ENCODE data around the gene NOS3.

Gene NOS3

DNA sequence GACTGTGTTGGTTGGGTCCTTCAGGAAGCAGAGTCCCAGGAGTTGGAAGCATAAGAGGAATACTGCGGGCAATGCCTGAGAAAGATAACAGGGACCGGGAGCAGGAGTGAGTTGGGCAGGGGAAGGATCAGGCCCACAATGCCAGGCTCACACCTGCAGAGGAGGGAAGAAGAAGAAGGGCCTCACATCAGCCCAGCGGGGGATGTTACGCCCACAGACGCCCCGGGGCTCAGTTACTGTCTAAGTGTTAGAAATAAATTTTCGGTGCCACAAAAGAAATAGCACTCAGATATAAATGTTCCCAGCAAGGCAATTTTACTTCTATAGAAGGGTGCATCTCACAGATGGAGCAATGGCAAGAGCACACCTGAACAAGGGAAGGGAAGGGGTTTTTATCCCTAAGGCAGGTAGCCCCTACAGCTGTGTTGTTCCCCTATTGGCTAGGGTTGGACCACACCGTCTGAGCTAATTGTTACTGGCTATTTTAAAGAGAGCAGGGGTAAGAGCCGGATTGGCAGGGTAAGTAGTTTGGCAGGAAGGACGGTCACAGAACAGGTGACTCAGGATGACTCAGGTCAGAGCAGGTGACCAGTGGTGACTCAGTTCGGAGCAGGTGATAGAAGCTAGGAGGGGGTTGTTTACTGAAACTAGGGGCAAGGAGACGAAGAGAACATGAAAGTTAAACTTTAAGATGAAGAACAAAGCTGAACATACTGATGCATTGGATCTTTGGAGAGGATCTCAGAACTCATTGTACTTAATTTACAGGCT lies at the start of gene NOS3:
NOS3 (plus strand) TSS at position 602 of the 771 bp plus-strand sequence. CDS start 2,787 bp downstream, outside the sequence.
- DNase-seq: no peak

DNA sequence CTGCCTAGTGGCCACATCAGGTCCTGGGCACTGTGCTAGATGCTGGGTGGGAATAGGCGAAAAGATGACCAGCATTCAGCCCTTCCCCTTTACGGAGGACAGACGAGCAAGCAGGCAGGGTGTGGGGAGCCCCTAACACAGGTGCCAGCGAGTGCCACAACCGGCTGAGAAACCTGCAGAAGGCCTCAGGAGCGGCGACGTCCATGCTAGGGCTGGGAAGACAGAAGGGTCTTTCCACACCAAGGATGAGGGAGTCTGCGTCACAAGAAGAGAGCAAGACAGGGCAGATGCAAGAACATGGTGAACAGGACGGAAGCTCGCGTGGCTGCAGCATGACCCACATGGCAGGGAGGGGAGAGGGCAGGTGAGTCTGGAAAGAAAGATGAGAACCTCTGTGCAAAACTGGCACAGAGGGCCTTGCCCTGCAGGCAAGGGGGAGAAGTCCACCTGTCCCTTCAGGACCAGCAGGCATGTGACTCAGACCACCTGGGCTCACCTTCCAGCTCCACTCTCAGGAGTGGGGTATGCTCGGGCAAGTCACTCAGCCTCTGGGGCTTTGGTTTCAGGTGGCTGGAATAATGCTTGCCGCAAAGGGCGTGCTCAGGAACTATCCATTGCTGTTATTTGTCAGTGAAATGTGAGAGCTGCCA lies 49.3 kb upstream of the NOS3 start:
- DNase-seq: no peak

DNA sequence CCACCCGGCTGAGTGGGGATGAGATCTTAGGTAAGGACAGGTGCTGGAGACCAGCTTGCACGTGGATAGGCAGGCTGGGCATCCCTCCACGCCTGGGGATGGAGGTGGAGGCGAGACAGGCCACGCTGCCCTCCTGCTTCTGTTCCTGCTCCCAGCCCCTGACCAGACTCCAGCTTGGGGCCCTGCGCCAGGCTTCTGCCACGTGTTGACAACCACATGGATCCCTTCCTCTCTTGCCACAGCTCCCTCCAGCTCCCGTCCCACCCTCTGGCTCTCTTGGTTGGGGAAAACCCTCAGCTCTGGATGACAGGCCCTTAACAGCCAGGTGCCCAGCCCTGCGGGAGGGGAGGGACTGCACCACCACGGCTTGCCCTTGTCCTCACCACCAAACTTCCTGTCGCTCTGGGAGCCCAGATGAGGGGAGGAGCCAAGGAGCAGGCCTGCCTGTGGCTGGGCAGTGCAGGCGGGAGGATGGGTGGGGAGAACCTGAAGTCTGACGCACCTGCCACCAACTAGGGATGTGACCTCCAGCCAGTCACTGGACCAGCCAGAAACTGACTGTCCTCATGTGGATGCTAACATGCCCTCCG lies 48.7 kb upstream of the NOS3 start:
- DNase-seq: no peak

DNA sequence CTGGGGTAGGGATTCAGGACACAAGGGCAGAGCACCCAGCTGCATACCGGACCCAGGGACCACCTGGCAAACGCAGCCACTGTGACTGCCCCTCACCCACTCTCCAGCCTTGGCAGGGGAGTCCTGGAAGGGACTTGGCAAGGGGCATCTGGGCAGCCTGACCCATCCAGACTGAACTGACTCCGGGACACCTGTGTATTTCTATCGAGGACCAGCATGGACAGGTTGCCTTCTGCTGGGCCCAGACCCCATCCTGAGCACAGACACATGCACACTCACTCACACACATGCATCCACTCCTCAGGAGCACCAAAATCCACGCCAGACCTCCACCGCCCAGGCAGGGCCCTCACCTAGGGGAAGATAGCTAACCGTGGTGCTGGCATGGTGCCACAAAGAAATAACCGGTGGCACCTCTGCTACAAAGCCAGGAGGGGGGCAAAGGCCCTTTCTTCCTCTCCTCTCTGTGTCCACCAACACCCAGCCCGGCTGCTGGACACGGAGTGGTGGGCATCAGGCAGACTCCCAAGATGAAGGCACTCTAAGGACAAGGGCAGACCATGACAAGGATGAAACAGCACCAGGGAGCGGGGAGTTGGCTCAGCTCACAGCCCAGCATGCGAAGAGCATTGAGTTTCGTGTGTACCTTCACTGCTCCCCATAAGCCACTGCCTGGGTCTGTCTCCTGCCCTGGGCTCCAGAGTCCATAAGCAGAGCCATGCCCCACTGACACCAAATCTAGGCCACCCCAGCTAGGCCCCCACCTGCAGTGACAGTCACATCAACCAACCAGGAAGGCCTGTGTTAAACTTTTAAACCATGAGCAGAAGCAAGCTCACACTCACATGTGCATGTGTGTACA lies 48.0 kb upstream of the NOS3 start:
- no peak for DNase-seq

DNA sequence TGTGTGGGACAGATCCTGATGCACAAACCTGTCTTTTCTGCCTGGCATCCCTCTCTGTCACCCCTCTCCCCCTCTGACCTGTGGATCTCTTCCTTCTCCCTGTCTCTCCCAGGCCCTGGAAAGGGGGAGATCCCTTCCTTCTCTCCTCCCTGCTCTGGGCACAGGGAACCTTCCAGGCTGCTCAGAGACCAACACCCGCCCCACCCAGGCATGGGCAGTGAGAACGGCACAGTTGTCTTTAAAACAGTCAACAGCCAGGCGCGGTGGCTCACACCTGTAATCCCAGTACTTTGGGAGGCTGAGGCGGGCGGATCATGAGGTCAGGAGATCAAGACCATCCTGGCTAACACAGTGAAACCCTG lies 47.4 kb upstream of the NOS3 start:
- DNase-seq: no peak

DNA sequence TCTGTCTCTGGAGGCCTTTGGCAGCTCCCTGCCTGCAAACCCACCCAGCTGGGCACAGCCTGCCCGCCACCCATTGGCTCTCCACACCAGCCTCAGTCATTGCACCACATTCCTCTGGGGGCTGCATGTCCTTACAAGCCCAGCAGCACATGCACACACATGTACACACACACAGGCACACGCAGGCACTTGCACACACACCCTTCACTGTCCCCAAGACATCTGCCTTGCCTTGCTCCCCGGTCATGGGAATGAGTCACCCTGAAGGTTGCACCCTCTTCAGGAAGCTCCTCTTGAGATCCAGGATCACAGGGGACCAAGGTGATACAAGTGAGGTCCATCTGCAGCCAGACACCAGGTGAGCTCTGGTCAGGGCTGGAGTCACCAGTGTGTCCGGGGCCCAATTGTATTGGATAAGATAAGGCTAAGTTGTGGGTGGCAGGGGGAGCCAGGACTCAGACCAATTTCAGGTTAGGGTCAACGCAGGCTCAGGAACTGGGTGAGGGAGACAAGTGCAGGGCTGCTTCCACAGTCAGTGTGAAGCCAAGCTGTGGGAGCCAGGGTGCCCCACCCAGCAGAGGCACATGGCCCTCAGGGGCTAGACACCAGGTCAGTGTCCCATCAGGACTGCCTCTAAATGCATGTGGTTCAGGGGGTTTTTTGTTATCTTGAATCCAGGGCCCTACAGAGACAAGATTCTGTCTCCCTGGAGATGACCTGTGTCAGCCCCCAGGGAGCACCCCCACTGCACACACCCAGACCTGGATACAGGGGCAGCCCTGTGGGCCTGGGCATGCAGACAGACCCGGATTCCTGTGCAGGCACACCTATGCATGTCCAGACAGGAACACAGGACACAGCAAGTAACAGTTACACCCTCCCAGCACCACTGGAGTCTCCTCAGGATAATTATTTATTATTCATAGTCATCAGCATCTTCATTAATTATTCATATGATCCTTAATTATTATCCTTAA lies 46.5 kb upstream of the NOS3 start:
- no peak for DNase-seq

DNA sequence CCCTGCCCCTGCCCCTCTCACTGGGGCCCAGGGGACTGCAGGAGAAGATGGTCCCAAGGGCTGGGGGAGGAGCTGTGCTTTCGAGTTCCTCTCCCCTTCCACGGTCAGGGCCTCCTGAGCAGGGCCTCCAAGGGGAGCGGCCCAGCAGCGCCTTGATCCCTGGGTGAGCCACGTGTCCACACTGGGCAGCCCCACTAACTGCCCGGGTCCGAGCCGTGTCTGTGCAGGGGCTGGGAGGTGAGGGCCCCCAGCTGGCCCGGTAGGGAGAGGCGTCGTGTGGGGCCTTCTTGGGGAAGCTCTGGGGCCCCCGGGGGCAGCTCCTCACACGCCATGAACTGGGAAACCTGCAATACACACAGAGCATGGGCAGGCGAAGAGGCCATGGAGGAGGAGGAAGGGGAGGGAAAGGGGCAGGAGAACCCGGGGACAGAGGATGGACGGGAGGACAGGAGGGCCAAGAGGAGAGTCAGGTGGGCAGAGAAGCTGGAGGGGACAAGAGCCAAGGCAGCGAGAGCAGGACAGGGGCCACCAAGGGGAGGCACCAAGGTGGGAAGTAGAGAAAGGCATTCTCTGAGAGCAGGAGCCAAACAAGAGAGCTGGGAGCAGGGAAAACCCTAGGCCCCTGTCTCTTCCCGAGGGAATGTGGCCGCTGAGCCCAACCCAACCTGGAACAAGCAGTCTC lies 45.5 kb upstream of the NOS3 start:
- DNase-seq: no peak

DNA sequence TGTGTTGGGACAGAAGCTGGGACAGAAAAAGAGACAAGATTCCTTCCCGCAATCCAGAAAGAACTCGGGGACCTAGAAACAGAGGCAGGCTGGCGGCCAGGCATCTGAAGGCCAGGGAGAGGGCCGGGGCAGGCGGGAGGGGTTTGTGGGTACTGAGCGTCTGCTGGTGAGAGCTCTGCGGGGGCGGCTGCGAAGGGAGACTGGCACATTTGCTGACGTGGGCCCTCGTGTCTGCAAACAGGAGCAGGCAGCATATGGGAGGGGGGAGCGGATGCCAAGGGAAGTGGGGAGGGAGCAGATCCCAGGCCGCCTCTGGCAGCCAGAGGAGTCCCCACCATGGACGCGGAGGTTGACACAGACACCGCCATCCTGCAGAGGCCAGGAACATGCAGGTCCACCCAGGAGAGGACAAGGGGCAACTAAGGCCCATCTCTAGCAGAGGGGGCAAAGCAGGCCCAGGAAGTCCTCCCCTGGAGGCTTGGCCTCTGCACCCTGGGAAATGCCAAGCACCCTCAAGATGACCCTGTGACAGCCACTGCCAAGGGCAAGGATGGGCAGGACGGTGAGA lies 44.9 kb upstream of the NOS3 start:
- DNase-seq: peak; percentile 92

DNA sequence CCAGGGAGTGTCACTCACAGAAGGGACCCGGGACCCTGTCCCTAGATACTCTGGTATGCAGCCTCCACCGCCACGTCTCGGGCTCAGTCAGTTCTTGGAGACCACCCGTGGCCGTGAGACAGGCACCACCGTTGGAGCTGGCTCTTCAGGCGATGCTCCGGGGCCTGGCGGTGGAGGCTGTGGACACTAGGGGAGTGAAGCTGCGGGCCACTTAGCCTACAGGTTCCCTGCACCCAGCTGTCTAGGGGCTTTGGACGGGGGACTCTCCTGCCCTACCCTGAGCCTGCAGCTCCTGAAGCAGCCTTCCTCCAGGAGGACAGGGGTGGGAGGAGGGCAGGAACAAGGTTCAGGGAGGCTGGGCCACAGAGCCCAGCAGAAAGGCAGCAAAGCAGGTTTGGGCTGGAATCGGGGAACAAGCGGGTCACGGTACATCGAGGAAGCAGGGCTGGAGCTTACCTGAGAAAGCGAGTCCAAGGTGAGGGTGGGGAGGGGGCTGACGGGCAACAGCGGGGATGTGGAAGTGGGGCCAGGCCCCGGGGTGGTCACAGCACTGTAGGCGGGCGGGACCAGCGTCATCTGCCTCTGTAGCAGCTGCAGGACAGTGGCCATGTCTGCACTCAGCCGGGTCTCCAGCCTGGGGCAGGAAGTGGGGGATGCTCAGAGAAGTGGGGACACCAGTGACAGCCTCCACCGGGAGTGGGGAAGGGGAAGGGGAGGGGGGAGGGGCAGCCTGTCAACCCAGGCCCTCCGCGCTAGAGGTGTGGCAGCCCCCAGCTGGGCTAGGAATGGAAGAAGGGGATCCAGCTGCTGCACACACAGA lies 44.2 kb upstream of the NOS3 start:
- no peak for DNase-seq

DNA sequence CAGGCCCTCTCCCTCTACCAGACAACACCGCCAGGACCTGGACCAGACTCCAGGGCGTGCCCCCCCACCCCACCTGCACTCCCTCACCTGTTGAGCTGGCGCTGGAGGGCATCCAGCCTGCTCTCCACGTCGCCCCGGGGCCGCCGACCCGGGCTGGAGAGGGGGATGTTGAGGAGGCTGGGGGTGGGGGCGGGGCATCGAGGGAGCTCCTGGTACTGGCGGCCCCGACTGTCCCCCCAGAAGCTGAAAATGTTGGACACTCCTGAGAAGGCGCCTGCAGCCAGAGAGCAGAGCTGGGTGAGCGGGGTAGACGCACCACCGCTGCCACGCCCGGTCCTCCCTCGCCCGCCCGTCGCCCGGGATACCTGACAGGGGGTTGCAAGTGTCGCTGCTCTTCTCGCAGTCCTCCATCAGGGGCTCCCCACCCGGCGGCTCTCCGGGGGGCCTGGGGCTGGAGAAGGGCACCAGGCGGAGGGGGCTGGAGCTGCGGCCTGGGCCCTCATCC lies 43.5 kb upstream of the NOS3 start:
- no peak for DNase-seq

DNA sequence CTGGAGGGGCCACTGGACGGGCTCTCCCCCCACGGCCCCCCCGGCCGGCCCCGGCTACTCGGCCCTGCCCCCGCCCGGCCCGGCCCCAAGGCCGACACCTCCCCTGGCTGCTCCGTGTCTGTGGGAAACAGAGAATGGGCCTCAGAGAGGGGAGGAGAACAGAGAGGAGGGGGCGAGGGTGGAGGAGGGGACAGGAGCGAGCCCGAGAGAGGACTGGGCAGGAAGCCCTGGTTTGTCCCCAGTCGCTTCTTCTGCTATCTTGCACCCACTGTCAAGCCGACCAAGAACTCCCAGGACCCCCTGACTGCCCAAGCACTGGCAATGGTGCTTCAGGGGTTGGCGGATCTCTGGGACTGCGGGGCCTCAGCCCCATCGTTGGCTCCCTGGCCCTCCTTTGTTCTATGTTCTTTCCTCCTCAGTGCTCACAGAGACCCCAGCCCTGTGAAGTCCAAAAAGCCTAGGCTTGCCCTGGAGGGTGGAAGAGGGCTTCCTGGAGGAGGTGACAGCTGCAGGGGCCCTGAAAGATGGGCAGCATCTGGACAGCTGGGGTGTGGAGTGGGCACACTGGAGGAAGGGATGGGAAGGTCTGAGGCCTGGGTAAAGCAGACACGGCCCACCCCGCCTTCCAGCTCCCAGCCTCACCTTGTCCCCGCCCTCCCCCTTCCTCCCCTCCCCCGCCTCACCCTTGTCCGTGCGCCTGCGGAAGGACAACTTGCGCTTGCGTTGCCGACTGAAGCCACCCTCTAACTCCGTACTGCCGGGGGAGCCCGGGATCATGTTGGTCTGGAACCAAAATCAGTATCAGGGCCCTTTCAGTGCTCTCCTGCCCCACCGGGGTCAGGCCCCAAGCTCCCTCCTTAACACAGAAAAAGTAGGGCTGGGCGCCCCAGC lies 42.8 kb upstream of the NOS3 start:
- no peak for DNase-seq

DNA sequence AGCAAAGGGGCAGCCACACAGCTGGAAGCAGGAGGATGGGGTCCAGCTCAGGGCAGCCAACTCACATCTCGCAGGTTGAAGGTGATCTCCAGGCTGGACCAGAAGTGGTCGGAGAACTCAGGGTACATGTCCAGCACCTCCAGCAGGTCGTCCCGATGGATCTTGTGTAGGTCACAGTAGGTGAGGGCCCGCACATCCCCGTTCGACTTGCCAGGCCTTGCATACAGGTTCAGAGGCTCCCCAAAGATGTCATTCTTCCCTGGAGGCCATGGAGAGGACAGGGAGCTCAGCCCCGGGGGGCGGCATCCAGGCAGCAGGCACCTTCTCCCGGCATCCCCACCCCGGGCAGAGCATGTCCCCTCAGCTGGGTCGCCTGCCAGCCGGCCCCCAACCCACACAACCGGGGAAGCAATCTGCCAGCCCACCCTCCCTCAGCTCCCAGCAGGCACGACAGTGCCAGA lies 42.0 kb upstream of the NOS3 start:
- no peak for DNase-seq

DNA sequence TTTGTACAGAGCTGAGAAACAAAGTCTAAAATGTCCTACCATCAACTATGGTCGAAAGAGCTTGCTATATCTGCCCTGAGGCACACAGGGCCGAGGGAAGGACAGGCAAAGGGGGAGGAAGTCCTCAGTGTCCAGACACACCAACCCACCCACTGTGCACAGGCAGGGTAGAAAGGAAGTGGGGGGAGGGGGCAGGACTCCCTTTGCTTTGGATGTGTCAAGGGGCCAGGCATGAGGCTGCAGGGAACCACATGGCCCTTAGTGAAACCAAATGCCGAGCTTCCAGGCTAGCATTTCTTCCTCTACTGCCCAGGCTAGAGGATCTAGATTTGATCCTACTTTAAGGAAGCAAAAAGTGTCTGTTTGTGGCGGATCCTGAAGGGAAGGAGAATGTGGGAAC lies 41.3 kb upstream of the NOS3 start:
- DNase-seq: no peak

DNA sequence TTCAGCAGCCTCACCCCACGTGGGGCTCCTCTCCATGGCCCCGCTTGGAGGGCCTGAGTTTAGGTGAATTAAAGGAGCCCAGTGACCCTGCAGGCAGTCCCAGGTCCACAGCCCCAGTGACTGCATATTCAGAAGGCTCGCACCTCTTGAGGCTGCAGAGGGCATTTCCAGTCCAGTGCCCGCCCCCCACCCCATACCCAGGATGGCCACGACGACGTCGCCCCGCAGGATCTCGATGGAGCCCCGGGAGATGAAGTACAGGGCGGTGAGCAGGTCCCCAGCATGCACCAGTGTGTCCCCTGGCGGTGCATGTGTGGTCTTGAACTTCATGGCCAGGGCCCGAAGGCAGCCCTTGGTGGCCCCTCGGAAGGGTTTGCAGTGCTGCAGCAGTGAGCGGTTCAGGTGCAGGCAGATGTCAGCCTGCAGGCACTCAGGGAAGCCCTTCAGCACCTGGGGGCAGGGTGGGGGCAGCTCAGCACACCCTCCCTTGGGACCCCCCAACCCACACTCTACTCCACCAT lies 40.8 kb upstream of the NOS3 start:
- no peak for DNase-seq

DNA sequence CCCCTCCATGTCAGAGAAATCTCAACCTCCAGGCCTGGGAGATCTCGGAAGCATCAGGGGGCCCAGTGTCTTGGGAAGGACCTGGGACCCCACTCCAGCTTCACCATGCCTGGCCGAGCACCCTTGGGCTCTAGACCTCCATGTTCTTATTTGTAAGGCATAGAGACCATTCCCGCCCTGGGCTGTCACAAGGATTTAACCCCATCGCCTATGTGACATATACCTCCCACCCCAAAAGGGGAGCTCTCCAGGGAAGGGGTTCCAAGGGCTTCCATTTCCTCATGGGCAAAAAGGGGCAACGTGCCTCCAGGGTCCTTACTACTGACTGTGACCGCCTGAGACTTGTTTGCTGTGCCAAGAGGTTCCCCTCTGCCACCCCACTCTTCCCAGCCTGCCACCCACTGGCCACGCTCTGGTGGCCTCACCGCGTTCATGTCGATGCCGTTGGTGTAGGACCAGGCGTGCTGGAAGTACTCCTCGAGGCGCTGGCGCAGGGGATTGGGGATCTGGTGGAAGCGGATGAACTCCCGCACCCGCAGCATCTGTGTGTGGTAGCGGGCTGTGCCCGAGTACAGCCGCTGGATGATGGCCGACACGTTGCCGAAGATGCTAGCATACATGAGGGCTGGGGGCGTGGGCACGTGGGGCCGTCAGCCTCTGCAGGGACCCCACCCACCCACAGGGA lies 40.2 kb upstream of the NOS3 start:
- no peak for DNase-seq

DNA sequence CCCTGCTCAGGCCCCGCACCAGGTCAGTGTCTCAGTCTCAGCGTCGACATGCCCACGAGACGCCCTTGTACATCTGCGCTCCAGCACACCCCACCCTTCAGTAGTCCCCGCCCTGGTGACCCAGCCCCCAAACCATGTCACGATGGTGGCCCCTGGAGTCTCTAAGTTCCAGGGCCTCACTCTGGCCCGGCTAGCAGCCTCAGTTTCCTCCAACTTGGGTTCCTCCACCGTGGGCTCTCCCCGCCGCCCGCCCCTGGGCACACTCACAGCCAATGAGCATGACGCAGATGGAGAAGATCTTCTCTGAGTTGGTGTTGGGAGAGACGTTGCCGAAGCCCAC lies 39.7 kb upstream of the NOS3 start:
- no peak for DNase-seq

DNA sequence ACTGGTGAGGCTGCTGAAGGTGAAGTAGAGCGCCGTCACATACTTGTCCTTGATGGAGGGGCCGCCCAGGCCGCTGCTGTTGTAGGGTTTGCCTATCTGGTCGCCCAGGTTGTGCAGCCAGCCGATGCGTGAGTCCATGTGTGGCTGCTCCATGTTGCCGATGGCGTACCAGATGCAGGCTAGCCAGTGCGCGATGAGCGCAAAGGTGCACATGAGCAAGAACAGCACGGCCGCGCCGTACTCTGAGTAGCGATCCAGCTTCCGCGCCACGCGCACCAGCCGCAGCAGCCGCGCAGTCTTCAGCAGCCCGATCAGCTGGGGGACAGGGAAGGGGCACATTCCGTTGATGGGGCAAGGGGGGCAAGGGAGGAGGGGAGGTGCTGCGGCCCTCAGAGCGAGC lies 39.3 kb upstream of the NOS3 start:
- no peak for DNase-seq

Measured in NCI-H1694 (cell line).